GM18505 (cell line): ENCODE measurements around the gene ZNF3.

Experiments used
- ATAC-seq: cut with Tn5 transposase; IDR thresholded peaks from one replicate; pipeline ENCODE4 v1.9.1; 2021; ENCODE audit not compliant: unreplicated experiment
- POLR2A ChIP-seq: IDR thresholded peaks from 4 replicates; pipeline ENCODE4 v1.6.1; 2011; ENCODE audit warnings: borderline replicate concordance; ENCODE audit not compliant: insufficient read depth, insufficient read length; ENCODE audit errors: extremely low read depth

The ZNF3 gene

DNA sequence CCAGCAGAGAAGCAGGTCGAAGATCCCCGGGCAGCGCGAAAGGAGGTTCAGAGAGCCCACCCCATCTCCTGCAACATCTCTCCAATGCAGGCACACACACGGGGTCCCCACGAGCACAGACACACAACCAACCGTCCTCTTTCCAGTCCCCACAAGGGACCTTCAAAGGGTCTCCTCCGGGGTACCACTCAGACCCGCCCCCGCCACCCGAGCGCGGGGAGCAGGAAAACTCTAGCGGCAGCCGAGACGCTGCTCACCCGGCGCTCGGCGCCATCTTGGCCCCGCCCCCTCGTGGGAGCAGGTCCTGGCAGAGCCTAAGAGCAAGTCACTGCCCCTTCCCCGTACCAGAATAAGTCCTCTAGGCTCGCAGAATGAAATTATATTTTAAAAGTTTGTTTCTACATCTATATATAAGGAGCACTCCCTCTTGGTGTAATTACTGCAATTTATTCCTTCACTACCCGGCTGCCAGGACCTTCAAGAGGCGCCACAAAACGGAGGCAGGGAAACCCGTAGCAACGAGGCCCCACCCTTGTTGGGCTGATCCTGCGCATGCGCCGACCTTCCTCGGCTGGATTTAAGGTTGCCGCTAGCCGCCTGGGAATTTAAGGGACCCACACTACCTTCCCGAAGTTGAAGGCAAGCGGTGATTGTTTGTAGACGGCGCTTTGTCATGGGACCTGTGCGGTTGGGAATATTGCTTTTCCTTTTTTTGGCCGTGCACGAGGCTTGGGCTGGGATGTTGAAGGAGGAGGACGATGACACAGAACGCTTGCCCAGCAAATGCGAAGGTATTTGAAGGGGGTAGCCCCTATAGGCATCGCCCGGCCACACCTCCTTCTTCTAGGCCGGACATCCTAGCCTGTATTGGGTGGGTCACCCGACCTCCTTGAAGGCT, 37.8 kb upstream of the ZNF3 start, which contains the start of the genes CNPY4 and TAF6:
TSS of gene CNPY4 (plus strand) at position 563 of the 898 bp plus-strand sequence. CDS start at position 674, 111 bp downstream.
TSS of gene TAF6 (minus strand) at position 287 of the 898 bp plus-strand sequence. CDS start 5,149 bp downstream, outside the sequence.
- peak; percentile 91 for TF ChIP-seq POLR2A
- peak; percentile 74 for ATAC-seq

DNA sequence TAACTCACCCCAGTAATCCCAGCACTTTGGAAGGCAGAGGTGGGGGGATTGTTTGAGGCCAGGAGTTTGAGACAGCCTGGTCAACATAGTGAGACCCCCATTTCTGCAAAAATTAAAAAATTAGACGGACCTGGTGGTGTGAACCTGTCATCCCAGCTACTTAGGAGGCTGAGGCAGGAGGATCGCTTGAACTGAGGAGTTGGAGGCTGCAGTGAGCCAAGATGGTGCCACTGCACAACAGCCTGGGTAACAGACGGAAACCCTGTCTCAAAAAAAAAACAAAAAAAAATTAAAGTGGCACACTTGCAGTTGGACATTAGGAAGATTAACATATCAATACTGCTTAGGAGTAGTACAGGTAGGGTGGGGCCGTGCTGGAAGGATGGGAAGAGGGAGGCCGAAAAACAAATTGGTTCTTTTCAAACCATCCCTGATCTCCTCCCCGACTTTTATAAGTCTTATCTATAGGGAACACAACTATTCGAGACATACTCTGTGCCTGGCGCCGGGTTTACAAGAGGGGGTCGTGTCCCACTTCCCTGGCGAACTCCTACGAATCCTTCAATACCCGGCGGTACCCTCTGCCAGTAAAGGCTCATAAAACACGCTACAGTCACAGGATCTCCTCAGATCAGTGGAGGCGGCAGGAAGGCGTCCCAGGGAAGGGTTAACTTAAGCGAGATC, 37.0 kb upstream of the ZNF3 start:
- no peak for ATAC-seq
- no peak for TF ChIP-seq POLR2A

GRCh38 chr7:100115026-100115425, 33.5 kb upstream of the ZNF3 start:
- no peak for ATAC-seq

GRCh38 chr7:100111914-100112313, 30.4 kb upstream of the ZNF3 start:
- no peak for ATAC-seq
- no peak for TF ChIP-seq POLR2A

More at GRCh38 chr7:100115026-100115425, 33.5 kb upstream of the ZNF3 start:
- no peak for TF ChIP-seq POLR2A

GRCh38 chr7:100111156-100111555, 29.6 kb upstream of the ZNF3 start:
- no peak for ATAC-seq
- TF ChIP-seq POLR2A = no peak

DNA sequence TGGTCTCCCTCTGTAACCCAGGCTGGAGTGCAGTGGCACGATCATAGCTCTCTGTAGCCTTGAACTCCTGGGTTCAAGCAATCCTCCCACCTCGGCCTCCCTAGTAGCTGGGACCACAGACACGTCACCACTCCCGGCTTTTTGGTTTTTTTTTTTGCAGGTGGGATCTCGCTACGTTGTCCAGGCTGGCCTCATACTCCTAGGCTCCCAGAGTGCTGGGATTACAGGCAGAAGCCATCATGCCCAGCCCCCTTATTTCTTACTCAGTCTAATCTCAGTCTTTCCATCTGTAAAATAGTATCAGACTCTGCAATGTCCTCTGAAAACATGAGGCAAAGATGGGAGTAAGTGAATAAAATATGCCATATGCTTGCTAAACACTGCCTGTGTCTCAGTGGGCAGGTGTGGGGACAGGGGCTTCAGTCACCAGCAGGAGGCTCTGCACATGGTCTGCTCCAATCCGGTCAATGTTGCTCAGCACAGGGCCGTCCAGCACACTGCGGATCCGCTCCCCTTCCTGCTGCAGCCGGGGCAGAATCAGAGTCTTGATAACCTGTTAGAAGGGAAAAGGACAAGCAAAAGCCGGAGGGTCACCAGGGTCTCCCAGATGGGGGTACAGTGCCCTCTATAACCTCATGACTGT, 28.1 kb upstream of the ZNF3 start:
- ATAC-seq = no peak
- TF ChIP-seq POLR2A = no peak

DNA sequence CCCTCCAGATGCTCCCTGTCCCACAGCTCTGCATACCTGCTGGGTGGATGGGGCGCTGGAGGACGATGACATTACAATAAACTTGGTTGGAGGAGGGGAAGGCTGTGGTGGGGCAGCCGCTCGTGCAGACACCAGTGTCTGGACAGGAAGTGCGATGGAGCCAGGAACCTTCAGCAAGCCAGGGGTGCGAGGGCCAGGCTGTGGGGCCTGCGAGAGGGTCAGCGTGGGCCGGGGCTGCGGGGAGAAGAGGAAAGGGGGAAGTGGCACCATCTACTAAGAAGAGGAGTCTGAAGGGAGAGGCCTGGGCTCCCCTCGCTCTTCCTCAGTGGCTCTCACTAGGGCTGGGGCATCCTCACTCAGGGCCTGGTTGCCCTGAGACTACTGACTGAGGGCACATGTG, 26.4 kb upstream of the ZNF3 start:
- ATAC-seq = no peak
- no peak for TF ChIP-seq POLR2A

DNA sequence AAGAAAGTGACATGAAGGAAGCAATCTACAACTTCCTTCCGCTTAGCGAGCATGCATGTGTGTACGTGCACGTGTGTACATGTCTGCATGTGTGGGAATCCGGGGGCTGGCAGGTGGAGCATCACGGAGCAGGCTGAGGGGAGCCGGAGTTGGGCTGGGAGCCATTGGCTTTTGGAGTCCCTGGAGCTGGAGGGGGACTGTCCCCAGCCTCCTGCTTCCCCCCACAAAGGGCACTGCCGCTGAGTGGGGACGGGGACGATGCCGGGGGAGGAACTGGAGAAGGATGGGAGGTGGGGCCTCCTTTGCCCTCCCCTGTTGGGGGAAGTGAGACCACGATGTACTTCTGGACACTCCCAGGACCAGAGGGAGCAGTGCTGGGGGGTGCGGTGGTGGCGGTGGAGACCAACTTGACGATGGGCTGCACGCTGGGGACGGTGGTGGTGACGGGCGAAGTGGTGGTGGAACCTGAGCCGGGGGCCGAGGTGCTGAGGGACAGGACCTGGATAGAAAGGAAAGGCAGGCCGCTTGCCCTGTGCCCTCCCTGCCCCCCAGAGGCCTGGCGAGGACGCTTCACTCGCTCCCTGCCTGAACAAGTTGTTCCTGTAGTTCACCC, 25.7 kb upstream of the ZNF3 start:
- no peak for ATAC-seq
- no peak for TF ChIP-seq POLR2A

GRCh38 chr7:100106633-100107032, 25.1 kb upstream of the ZNF3 start:
- ATAC-seq = no peak
- no peak for TF ChIP-seq POLR2A

DNA sequence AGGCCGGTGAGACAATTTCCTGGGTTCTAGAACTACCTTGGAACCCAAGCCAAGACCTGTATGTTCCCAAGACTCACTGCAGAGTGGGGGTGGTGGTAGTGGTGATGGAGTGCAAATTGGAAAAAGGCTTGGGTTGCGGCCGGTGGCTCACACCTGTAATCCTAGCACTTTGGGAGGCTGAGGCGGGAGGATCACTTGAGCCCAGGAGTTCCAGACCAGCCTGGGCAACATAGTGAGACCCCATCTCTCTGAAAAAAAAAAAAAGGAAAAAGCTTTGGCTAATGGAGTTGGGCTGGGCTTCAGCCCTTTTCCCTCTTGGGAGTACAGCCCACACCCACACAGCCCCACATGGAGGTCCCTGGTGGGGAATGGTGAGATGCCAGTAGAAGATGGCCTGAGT, 24.0 kb upstream of the ZNF3 start:
- ATAC-seq = no peak
- TF ChIP-seq POLR2A = no peak

GRCh38 chr7:100102950-100103840, 21.7 kb upstream of the ZNF3 start:
- no peak for ATAC-seq
- no peak for TF ChIP-seq POLR2A
